GM18505 (cell line): ENCODE results near the gene DNAH9.

Experiments
- ATAC-seq: cut with Tn5 transposase; IDR thresholded peaks from one replicate; pipeline ENCODE4 v1.9.1; 2021; ENCODE audit not compliant: unreplicated experiment
- POLR2A ChIP-seq: IDR thresholded peaks from 4 replicates; pipeline ENCODE4 v1.6.1; 2011; ENCODE audit warnings: borderline replicate concordance; ENCODE audit not compliant: insufficient read depth, insufficient read length; ENCODE audit errors: extremely low read depth

The DNAH9 gene

DNA sequence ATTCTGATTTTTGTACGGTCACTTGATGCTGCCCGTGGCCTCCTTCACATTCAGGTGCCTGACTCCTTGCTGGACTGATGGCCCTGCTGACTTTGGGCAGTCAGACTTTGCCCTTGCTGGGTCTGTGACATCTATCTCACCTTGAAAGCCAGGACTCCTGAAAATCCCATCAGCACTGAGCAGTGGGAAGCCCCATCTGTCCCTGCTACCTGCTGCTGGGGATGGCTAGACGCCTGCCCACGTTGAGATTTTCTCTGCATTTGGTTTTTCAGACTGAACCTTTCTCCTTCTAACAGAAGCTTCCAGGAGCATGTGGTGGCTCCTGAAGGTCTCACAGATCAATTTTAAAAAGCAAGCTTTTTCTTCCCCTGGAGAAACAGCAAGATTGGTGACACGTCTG, 409.2 kb downstream of the DNAH9 start:
- no peak for TF ChIP-seq POLR2A
- no peak for ATAC-seq
